Liver (tissue), 9 donors: ENCODE data around the gene WHRN. TPM values are rescaled to one million over a fixed set of nuclear protein-coding genes. Genes with fewer than 3 reads are reported as not detected.

Source experiments
- DNase-seq: peaks from one replicate; pipeline ENCODE4 v3.0.0-alpha.2; 2017; ENCODE audit warnings: low spot score
- H3K27ac ChIP-seq, 2 donors: one replicate each; pipeline ENCODE4 v1.7.0; 2013; ENCODE audit warnings: inconsistent platforms in 2 of 2, low read length in 2 of 2, control low read depth in 1 of 2, low read depth in 1 of 2, mild to moderate bottlenecking in 1 of 2
- H3K27me3 ChIP-seq, 4 donors: one replicate each; pipeline versions ENCODE4 v1.6.1 to v1.7.0; 2013; ENCODE audit warnings: low read length in 3 of 4, inconsistent platforms in 1 of 4, mild to moderate bottlenecking in 1 of 4, moderate library complexity in 1 of 4; ENCODE audit not compliant: control insufficient read depth in 4 of 4, insufficient read depth in 4 of 4
- H3K36me3 ChIP-seq, 4 donors: one replicate each; pipeline versions ENCODE4 v1.6.1 to v1.7.0; 2013; ENCODE audit warnings: low read length in 3 of 4, mild to moderate bottlenecking in 3 of 4, low read depth in 1 of 4, moderate library complexity in 1 of 4; ENCODE audit not compliant: control insufficient read depth in 4 of 4, insufficient read depth in 3 of 4
- H3K4me1 ChIP-seq, 4 donors: one replicate each; pipeline versions ENCODE4 v1.6.1 to v1.7.0; 2013; ENCODE audit warnings: low read length in 3 of 4, mild to moderate bottlenecking in 3 of 4, moderate library complexity in 1 of 4; ENCODE audit not compliant: control insufficient read depth in 4 of 4, insufficient read depth in 4 of 4
- H3K4me3 ChIP-seq, 3 donors: one replicate each; pipeline versions ENCODE4 v1.6.1 to v1.7.0; 2013; ENCODE audit warnings: low read length in 3 of 3, control low read depth in 1 of 3, low read depth in 1 of 3, mild to moderate bottlenecking in 1 of 3
- H3K9ac ChIP-seq, 2 donors: one replicate each; pipeline ENCODE4 v1.7.0; 2013; ENCODE audit warnings: low read length in 2 of 2, mild to moderate bottlenecking in 2 of 2, moderate library complexity in 2 of 2, control low read depth in 1 of 2, low read depth in 1 of 2
- H3K9me3 ChIP-seq, 4 donors: one replicate each; pipeline versions ENCODE4 v1.6.1 to v1.7.0; 2013; ENCODE audit warnings: low read length in 3 of 4; ENCODE audit not compliant: control insufficient read depth in 4 of 4
- EGR1 ChIP-seq, 2 donors: IDR thresholded peaks; 2 replicates each; pipeline ENCODE4 v1.6.1; 2016 to 2018; ENCODE audit warnings: antibody characterized with exemption in 2 of 2, low read depth in 2 of 2
- FOXA1 ChIP-seq: IDR thresholded peaks from 2 replicates; pipeline ENCODE4 v1.6.1; 2016; ENCODE audit warnings: antibody characterized with exemption
- FOXA2 ChIP-seq: IDR thresholded peaks from 2 replicates; pipeline ENCODE4 v1.6.1; 2016; ENCODE audit warnings: antibody characterized with exemption
- GABPA ChIP-seq, 2 donors: IDR thresholded peaks in 1 of 2; conservative IDR thresholded peaks in 1 of 2; 2 replicates each; pipeline ENCODE4 v1.6.1; 2016; ENCODE audit warnings: antibody characterized with exemption in 2 of 2, mild to moderate bottlenecking in 1 of 2, moderate library complexity in 1 of 2
- HNF4A ChIP-seq, 2 donors: conservative IDR thresholded peaks; 2 replicates each; pipeline ENCODE4 v1.6.1; 2016; ENCODE audit warnings: antibody characterized with exemption in 2 of 2, mild to moderate bottlenecking in 2 of 2
- JUND ChIP-seq, 2 donors: IDR thresholded peaks; 2 replicates each; pipeline ENCODE4 v1.6.1; 2016; ENCODE audit warnings: antibody characterized with exemption in 2 of 2
- MAX ChIP-seq: IDR thresholded peaks from 2 replicates; pipeline ENCODE4 v1.6.1; 2016; ENCODE audit warnings: antibody characterized with exemption
- NR2F2 ChIP-seq: IDR thresholded peaks from 2 replicates; pipeline ENCODE4 v1.6.1; 2016; ENCODE audit warnings: antibody characterized with exemption
- RAD21 ChIP-seq, 2 donors: IDR thresholded peaks; 2 replicates each; pipeline ENCODE4 v1.6.1; 2016; ENCODE audit warnings: antibody characterized with exemption in 2 of 2, mild to moderate bottlenecking in 2 of 2
- REST ChIP-seq: IDR thresholded peaks from 2 replicates; pipeline ENCODE4 v1.6.1; 2016; ENCODE audit warnings: antibody characterized with exemption, mild to moderate bottlenecking
- RXRA ChIP-seq, 2 donors: IDR thresholded peaks; 2 replicates each; pipeline ENCODE4 v1.6.1; 2017 to 2018; ENCODE audit warnings: antibody characterized with exemption in 2 of 2, mild to moderate bottlenecking in 1 of 2
- SP1 ChIP-seq: IDR thresholded peaks from 2 replicates; pipeline ENCODE4 v1.6.1; 2018; ENCODE audit warnings: antibody characterized with exemption, mild to moderate bottlenecking
- TAF1 ChIP-seq: conservative IDR thresholded peaks from 2 replicates; pipeline ENCODE4 v1.6.1; 2016; ENCODE audit warnings: antibody characterized with exemption, mild to moderate bottlenecking
- WGBS: extraction: QIAGEN DNeasy Blood & Tissue Kit; methylation state at CpG from one replicate; pipeline ENCODE4 v1.1.7; 2013; 5-methylcytosine and 5-hydroxymethylcytosine counted together
- polyA plus RNA-seq, 2 donors: library from polyadenylated mRNA; stranded (reverse) in 1 of 2; unstranded in 1 of 2; fragments of 200-250 nt in 1 of 2; fragments of >200 nt in 1 of 2; fragmentation: Nextera tagmentation in 1 of 2; extraction: Ambion mirVana in 1 of 2; gene quantifications; one replicate each; pipeline versions ENCODE4 v1.2.1 to v1.2.3, GENCODE V29; 2013 to 2015
- total RNA-seq, 2 donors: library from RNA; depleted of rRNA; stranded (reverse); fragments of >200 nt; gene quantifications; one replicate each; pipeline ENCODE4 v1.2.3, GENCODE V29; 2014
- TF ChIP-seq, protein P1 (sequence below): fragments of 150-350 bp; IDR thresholded peaks from 2 replicates; pipeline ENCODE4 v1.5.1; 2017; ENCODE audit warnings: improper control_type of control experiment, low read depth, low read length; ENCODE audit not compliant: missing input control
- TF ChIP-seq, protein P2 (sequence below): IDR thresholded peaks from 2 replicates; pipeline ENCODE4 v1.6.1; 2016; ENCODE audit warnings: antibody characterized with exemption
- TF ChIP-seq, protein P3 (sequence below): IDR thresholded peaks from 2 replicates; pipeline ENCODE4 v1.6.1; 2016; ENCODE audit warnings: antibody characterized with exemption
- donor health status: healthy.
- donor health status: healthy.
- donor health status: healthy.
- donor health status: healthy.
- donor health status: healthy.

Gene WHRN
- total and polyA plus RNA-seq, 4 donors = 0.42 to 1.9 (median 0.88) TPM

- TF ChIP-seq REST = no peak
- TF ChIP-seq, protein P1, sequence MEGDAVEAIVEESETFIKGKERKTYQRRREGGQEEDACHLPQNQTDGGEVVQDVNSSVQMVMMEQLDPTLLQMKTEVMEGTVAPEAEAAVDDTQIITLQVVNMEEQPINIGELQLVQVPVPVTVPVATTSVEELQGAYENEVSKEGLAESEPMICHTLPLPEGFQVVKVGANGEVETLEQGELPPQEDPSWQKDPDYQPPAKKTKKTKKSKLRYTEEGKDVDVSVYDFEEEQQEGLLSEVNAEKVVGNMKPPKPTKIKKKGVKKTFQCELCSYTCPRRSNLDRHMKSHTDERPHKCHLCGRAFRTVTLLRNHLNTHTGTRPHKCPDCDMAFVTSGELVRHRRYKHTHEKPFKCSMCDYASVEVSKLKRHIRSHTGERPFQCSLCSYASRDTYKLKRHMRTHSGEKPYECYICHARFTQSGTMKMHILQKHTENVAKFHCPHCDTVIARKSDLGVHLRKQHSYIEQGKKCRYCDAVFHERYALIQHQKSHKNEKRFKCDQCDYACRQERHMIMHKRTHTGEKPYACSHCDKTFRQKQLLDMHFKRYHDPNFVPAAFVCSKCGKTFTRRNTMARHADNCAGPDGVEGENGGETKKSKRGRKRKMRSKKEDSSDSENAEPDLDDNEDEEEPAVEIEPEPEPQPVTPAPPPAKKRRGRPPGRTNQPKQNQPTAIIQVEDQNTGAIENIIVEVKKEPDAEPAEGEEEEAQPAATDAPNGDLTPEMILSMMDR = no peak
- no peak for TF ChIP-seq JUND (IDR thresholded peaks at IDR 0.05)
- no peak for TF ChIP-seq EGR1 (IDR thresholded peaks at IDR 0.05; ENCODE audit: low read depth in 2 of 2)
- no peak for TF ChIP-seq MAX
- TF ChIP-seq FOXA1 = no peak
- no peak for TF ChIP-seq GABPA (IDR thresholded peaks at IDR 0.05 in 1 of 2, conservative IDR thresholded peaks at IDR 0.05 in 1 of 2)
- no peak for TF ChIP-seq FOXA2
- TF ChIP-seq, protein P2, sequence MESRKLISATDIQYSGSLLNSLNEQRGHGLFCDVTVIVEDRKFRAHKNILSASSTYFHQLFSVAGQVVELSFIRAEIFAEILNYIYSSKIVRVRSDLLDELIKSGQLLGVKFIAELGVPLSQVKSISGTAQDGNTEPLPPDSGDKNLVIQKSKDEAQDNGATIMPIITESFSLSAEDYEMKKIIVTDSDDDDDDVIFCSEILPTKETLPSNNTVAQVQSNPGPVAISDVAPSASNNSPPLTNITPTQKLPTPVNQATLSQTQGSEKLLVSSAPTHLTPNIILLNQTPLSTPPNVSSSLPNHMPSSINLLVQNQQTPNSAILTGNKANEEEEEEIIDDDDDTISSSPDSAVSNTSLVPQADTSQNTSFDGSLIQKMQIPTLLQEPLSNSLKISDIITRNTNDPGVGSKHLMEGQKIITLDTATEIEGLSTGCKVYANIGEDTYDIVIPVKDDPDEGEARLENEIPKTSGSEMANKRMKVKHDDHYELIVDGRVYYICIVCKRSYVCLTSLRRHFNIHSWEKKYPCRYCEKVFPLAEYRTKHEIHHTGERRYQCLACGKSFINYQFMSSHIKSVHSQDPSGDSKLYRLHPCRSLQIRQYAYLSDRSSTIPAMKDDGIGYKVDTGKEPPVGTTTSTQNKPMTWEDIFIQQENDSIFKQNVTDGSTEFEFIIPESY = no peak
- no peak for TF ChIP-seq TAF1
- no peak for TF ChIP-seq NR2F2
- TF ChIP-seq RAD21 (IDR thresholded peaks at IDR 0.05) = no peak
- H3K36me3 ChIP-seq = no peaks in the 10 kb centered on the region
- no peak overlapping the region for H3K27ac ChIP-seq
- H3K4me3 ChIP-seq = no peak overlapping the region
- no peaks in the 10 kb centered on the region for H3K9me3 ChIP-seq
- peaks cover 0 to 6% (median 1%) of the 10 kb centered on the region in 4 donors for H3K4me1 ChIP-seq
- H3K27me3 ChIP-seq = no peaks in the 10 kb centered on the region
- no peak for DNase-seq
- WGBS = 86% methylated on average over 9 of the region's 9 CpGs
- H3K9ac ChIP-seq = no peak overlapping the region
Measured at GRCh38 chr9:114499941-114500696, 5.2 kb downstream of the WHRN start.

DNA sequence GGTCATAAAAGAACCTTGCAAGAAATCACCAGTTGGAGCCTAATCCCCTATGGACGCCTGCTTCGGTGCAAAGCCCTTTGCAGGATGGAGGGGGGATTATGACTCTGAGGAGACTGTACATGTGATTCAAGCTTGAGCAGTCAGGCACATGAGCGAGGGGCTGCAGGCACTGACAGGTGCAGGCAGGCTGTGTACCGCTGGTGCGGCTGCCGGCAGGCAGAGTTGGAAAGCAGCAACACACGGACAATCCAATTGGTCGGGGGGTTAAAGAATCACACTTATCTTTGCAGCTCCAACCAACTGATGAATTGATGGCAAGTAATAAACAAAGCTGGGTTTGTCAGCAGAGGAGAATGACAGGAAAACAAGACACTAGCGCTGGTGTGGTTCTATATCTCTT, 5.7 kb downstream of the WHRN start:
- Histone ChIP-seq H3K9me3 (no peaks in the 10 kb centered on the region), H3K4me1 (peaks cover 0 to 3% (median 1%) of the 10 kb centered on the region in 4 donors), H3K27ac (no peak overlapping the region), H3K27me3 (no peaks in the 10 kb centered on the region), H3K4me3 (no peak overlapping the region), H3K9ac (no peak overlapping the region), H3K36me3 (no peaks in the 10 kb centered on the region)
- no peak for DNase-seq
- 90% methylated on average over 9 of the region's 9 CpGs for WGBS
- TF ChIP-seq EGR1 (IDR thresholded peaks at IDR 0.05; ENCODE audit: low read depth in 2 of 2) = no peak
- TF ChIP-seq RXRA (IDR thresholded peaks at IDR 0.05) = no peak
- TF ChIP-seq JUND (IDR thresholded peaks at IDR 0.05) = no peak
- TF ChIP-seq RAD21 (IDR thresholded peaks at IDR 0.05) = no peak
- TF ChIP-seq REST = no peak
- TF ChIP-seq, protein P3, sequence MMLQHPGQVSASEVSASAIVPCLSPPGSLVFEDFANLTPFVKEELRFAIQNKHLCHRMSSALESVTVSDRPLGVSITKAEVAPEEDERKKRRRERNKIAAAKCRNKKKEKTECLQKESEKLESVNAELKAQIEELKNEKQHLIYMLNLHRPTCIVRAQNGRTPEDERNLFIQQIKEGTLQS = no peak
- TF ChIP-seq TAF1 = no peak
- no peak for TF ChIP-seq SP1
- no peak for TF ChIP-seq FOXA2
- TF ChIP-seq HNF4A (conservative IDR thresholded peaks at IDR 0.05) = no peak
- TF ChIP-seq NR2F2 = no peak
- TF ChIP-seq, protein P2 = no peak
